ENCODE results near the gene TERF2IP. TPM values are rescaled to one million over a fixed set of nuclear protein-coding genes. Genes with fewer than 3 reads are reported as not detected.
A peak's percentile ranks its signal among the peaks of the same experiment; 100 is the strongest.

TERF2IP gene
- total RNA-seq, 2 donors from 2014 or later: 37.6 to 77.1 TPM

- TF ChIP-seq POLR2A (IDR thresholded peaks at IDR 0.05): no peak
- TF ChIP-seq CTCF (IDR thresholded peaks at IDR 0.05): no peak
- 95 to 97% methylated on average over 2 of the region's 2 CpGs for WGBS, 2 donors
- Histone ChIP-seq H3K27me3 (no peaks in the 10 kb centered on the region), H3K27ac (no peak overlapping the region), H3K4me1 (peaks cover 12% of the 10 kb centered on the region), H3K4me3 (no peak overlapping the region), H3K36me3 (replicated peaks in 1 of 2; ENCODE audit: insufficient read depth in 1 of 2, low read depth in 2 of 2) (peaks cover 0 to 4% of the 10 kb centered on the region in 2 donors), H3K9me3 (no peaks in the 10 kb centered on the region)
- DNase-seq (no peak), ATAC-seq (no peak)
- intact Hi-C loops (cut with DNase I): loop anchor here (5.0 kb wide), 1 partner anchor 46 kb away; no protein-coding TSS in a partner anchor
Observed at GRCh38 chr16:75618780-75619179, 28.8 kb upstream of the TERF2IP start.

GRCh38 chr16:75620326-75621169 is 27.0 kb upstream of the TERF2IP start:
- Histone ChIP-seq H3K4me1 (peaks cover 12% of the 10 kb centered on the region), H3K4me3 (no peak overlapping the region), H3K27ac (no peak overlapping the region), H3K27me3 (no peaks in the 10 kb centered on the region), H3K9me3 (no peaks in the 10 kb centered on the region), H3K36me3 (replicated peaks in 1 of 2; ENCODE audit: insufficient read depth in 1 of 2, low read depth in 2 of 2) (peaks cover 0 to 4% of the 10 kb centered on the region in 2 donors)
- intact Hi-C loops (cut with DNase I): no loop called here
- WGBS, 2 donors: 78 to 84% methylated on average over 20 of the region's 20 CpGs
- DNase-seq (no peak), ATAC-seq (no peak)
- no peak for TF ChIP-seq CTCF (IDR thresholded peaks at IDR 0.05)
- TF ChIP-seq POLR2A (IDR thresholded peaks at IDR 0.05): no peak

- peaks cover 12% of the 10 kb centered on the region for H3K4me1 ChIP-seq
- ATAC-seq (no peak), DNase-seq (no peak)
- no peaks in the 10 kb centered on the region for H3K27me3 ChIP-seq
- no peaks in the 10 kb centered on the region for H3K9me3 ChIP-seq
- 10 to 50% methylated on average over 2 of the region's 2 CpGs for WGBS, 2 donors
- intact Hi-C loops (cut with DNase I): no loop called here
- peak in 3 of 7 experiments; percentile 17 to 34 (median 22) for TF ChIP-seq CTCF (IDR thresholded peaks at IDR 0.05)
- no peak for TF ChIP-seq POLR2A (IDR thresholded peaks at IDR 0.05)
- no peak overlapping the region for H3K4me3 ChIP-seq
- H3K27ac ChIP-seq: no peak overlapping the region
- peaks cover 0 to 4% of the 10 kb centered on the region in 2 donors for H3K36me3 ChIP-seq (replicated peaks in 1 of 2; ENCODE audit: insufficient read depth in 1 of 2, low read depth in 2 of 2)
Observed at GRCh38 chr16:75621170-75621477, 26.4 kb upstream of the TERF2IP start.

GRCh38 chr16:75622761-75623605 is 24.6 kb upstream of the TERF2IP start, which contains the start of gene ADAT1:
Gene ADAT1, minus strand, starts transcription at chr16:75623281. Its CDS starts 2,482 bp downstream, at chr16:75620799.
- DNase-seq: peak; percentile 97 to 98 (median 98)
- Histone ChIP-seq H3K27me3 (no peaks in the 10 kb centered on the region), H3K9me3 (no peaks in the 10 kb centered on the region), H3K4me1 (peaks cover 12% of the 10 kb centered on the region), H3K4me3 (peak within 1 kb of the TSS; percentile 54 to 57), H3K36me3 (replicated peaks in 1 of 2; ENCODE audit: insufficient read depth in 1 of 2, low read depth in 2 of 2) (peaks cover 4 to 7% of the 10 kb centered on the region in 2 donors), H3K27ac (peak within 1 kb of the TSS; percentile 59 to 92 (median 79))
- ATAC-seq: peak; percentile 97
- intact Hi-C loops (cut with DNase I): no loop called here
- peak in 2 of 7 experiments; percentile 7 to 12 for TF ChIP-seq CTCF (IDR thresholded peaks at IDR 0.05)
- TF ChIP-seq POLR2A (IDR thresholded peaks at IDR 0.05): peak in 2 of 3 donors; percentile 81 to 85
- WGBS, 2 donors: 1% methylated on average over 39 to 59 of the region's 62 CpGs

Measured in body of pancreas (tissue), 4 donors.